Tibial nerve (tissue), 4 donors: Measurements from ENCODE around the gene PFKFB3. TPM values are rescaled to one million over a fixed set of nuclear protein-coding genes. Genes with fewer than 3 reads are reported as not detected.

Source experiments
- DNase-seq, 2 donors: peaks; one replicate each; pipeline ENCODE4 v3.0.0-alpha.2; 2019; ENCODE audit warnings: low spot score in 2 of 2
- H3K27ac ChIP-seq, 4 donors: fragments of 200-600 bp; sonication (generic) in 3 of 4; one replicate each; pipeline ENCODE4 v1.5.1; 2017 to 2019; ENCODE audit warnings: mild to moderate bottlenecking in 1 of 4
- H3K27me3 ChIP-seq, 2 donors: fragments of 200-600 bp; sonication (generic) in 1 of 2; one replicate each; pipeline versions ENCODE4 v1.5.1 to v1.6.0; 2017 to 2019
- H3K36me3 ChIP-seq, 3 donors: fragments of 200-600 bp; sonication (generic); one replicate each; pipeline ENCODE4 v1.5.1; 2018 to 2019
- H3K4me1 ChIP-seq, 4 donors: fragments of 200-600 bp; sonication (generic) in 3 of 4; one replicate each; pipeline ENCODE4 v1.5.1; 2017 to 2019
- H3K4me3 ChIP-seq, 4 donors: fragments of 200-600 bp; sonication (generic) in 3 of 4; one replicate each; pipeline ENCODE4 v1.5.1; 2017 to 2019; ENCODE audit warnings: mild to moderate bottlenecking in 1 of 4, moderate library complexity in 1 of 4
- H3K9me3 ChIP-seq, 4 donors: fragments of 200-600 bp; sonication (generic) in 3 of 4; one replicate each; pipeline ENCODE4 v1.5.1; 2017 to 2019
- EP300 ChIP-seq, 2 donors: sonication (generic); formaldehyde crosslinking; IDR thresholded peaks; one replicate each; pipeline ENCODE4 v1.6.1; 2017; ENCODE audit warnings: antibody characterized with exemption in 2 of 2, mild to moderate bottlenecking in 1 of 2
- POLR2A ChIP-seq, 2 donors: fragments of 450-650 bp; IDR thresholded peaks; one replicate each; pipeline ENCODE4 v1.6.1; 2017; ENCODE audit warnings: antibody characterized with exemption in 2 of 2, mild to moderate bottlenecking in 2 of 2, moderate library complexity in 2 of 2
- WGBS, 2 donors: methylation state at CpG; one replicate each; pipeline ENCODE4 v1.1.5; 2018; 5-methylcytosine and 5-hydroxymethylcytosine counted together
- total RNA-seq, 4 donors: library from RNA; depleted of rRNA; stranded (reverse); fragments of >200 nt; gene quantifications; one replicate each; pipeline ENCODE4 v1.1.0, GENCODE V29; 2016
- TF ChIP-seq, protein P1 (sequence below), 5 experiments: fragments of 200-600 bp in 3 of 5; fragments of 450-650 bp in 2 of 5; sonication (generic) in 3 of 5; IDR thresholded peaks; one replicate each; pipeline ENCODE4 v1.5.1; 2016 to 2019; ENCODE audit warnings: antibody characterized with exemption in 5 of 5, mild to moderate bottlenecking in 3 of 5, moderate library complexity in 2 of 5

The PFKFB3 gene
- total RNA-seq, 4 donors from 2014 or later: 72.0 to 183 (median 98.7) TPM

DNA sequence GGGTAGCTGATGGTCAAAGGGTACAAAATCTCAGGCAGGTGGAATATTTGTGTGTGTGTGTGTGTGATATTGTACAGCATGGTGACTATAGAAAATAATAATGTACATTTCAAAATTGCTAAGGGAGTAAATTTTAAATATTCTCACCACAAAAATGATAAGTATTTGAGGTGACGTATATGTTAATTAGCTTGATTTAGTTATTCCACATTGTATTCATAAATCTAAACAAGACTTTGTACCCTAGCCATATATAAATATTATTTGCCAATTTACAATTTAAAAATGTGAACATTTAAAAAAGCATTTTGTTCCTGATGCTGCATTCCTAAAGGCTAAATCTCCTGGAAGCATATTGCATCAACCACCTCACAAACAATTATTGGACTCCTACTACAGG, 47.0 kb downstream of the PFKFB3 start:
- WGBS, 2 donors: 98% methylated on average over 1 of the region's 1 CpG
- DNase-seq: no peak
- Histone ChIP-seq H3K4me3 (no peak overlapping the region), H3K27me3 (no peaks in the 10 kb centered on the region), H3K4me1 (peaks cover 0 to 27% (median 2%) of the 10 kb centered on the region in 4 donors), H3K9me3 (no peaks in the 10 kb centered on the region), H3K27ac (no peak overlapping the region), H3K36me3 (no peaks in the 10 kb centered on the region)
- TF ChIP-seq POLR2A (IDR thresholded peaks at IDR 0.05) (no peak), EP300 (IDR thresholded peaks at IDR 0.05) (no peak)
- TF ChIP-seq, protein P1, sequence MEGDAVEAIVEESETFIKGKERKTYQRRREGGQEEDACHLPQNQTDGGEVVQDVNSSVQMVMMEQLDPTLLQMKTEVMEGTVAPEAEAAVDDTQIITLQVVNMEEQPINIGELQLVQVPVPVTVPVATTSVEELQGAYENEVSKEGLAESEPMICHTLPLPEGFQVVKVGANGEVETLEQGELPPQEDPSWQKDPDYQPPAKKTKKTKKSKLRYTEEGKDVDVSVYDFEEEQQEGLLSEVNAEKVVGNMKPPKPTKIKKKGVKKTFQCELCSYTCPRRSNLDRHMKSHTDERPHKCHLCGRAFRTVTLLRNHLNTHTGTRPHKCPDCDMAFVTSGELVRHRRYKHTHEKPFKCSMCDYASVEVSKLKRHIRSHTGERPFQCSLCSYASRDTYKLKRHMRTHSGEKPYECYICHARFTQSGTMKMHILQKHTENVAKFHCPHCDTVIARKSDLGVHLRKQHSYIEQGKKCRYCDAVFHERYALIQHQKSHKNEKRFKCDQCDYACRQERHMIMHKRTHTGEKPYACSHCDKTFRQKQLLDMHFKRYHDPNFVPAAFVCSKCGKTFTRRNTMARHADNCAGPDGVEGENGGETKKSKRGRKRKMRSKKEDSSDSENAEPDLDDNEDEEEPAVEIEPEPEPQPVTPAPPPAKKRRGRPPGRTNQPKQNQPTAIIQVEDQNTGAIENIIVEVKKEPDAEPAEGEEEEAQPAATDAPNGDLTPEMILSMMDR (IDR thresholded peaks at IDR 0.05): no peak

DNA sequence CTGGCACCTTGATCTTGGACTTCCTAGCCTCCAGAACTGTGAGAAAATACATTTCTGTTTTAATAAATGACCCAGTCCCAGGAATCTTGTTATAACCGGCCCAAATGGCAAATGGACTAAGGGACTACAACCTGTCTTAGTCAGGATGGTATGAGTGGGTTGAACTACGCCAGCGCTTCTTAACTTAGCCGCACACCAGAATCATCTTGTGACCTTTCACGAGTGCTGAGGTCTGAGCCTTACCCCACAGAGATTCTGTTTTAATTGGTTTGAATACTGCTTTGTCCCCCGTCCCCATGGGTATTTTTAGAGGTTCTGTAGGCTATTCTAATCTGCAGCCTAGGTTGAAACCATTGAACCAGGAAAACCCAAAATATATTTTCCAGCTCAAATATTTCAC, 48.0 kb downstream of the PFKFB3 start:
- Histone ChIP-seq H3K27me3 (no peaks in the 10 kb centered on the region), H3K36me3 (no peaks in the 10 kb centered on the region), H3K9me3 (no peaks in the 10 kb centered on the region), H3K4me3 (no peak overlapping the region), H3K27ac (no peak overlapping the region), H3K4me1 (peaks cover 0 to 23% (median 2%) of the 10 kb centered on the region in 4 donors)
- TF ChIP-seq POLR2A (IDR thresholded peaks at IDR 0.05): no peak
- TF ChIP-seq, protein P1 (IDR thresholded peaks at IDR 0.05): no peak
- no peak for TF ChIP-seq EP300 (IDR thresholded peaks at IDR 0.05)
- WGBS, 2 donors: 80 to 84% methylated on average over 6 of the region's 6 CpGs
- DNase-seq: no peak

DNA sequence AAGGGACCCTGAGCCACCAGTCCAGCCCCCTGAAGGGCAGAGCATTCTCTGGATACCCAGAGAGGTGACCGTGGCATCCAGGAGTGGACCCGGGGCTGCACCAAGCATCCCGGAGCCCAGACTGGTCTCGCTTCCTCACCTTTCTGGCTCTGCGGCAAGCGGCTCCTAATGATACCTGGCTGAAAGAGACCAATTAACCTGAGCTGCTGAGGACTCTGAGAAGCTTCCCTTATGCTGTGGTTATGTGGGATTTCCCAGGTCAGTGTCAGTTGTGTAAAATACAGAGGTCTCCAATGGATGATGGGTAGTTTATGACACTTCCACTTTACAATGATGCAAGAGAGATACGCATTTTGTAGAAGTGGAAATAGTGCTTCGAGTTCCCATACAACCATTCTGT, 51.5 kb downstream of the PFKFB3 start:
- Histone ChIP-seq H3K9me3 (no peaks in the 10 kb centered on the region), H3K27ac (no peak overlapping the region), H3K4me3 (no peak overlapping the region), H3K4me1 (no peaks in the 10 kb centered on the region), H3K36me3 (no peaks in the 10 kb centered on the region), H3K27me3 (no peaks in the 10 kb centered on the region)
- TF ChIP-seq, protein P1 (IDR thresholded peaks at IDR 0.05): no peak
- TF ChIP-seq EP300 (IDR thresholded peaks at IDR 0.05): no peak
- no peak for TF ChIP-seq POLR2A (IDR thresholded peaks at IDR 0.05)
- 93 to 99% methylated on average over 8 of the region's 8 CpGs for WGBS, 2 donors
- no peak for DNase-seq

DNA sequence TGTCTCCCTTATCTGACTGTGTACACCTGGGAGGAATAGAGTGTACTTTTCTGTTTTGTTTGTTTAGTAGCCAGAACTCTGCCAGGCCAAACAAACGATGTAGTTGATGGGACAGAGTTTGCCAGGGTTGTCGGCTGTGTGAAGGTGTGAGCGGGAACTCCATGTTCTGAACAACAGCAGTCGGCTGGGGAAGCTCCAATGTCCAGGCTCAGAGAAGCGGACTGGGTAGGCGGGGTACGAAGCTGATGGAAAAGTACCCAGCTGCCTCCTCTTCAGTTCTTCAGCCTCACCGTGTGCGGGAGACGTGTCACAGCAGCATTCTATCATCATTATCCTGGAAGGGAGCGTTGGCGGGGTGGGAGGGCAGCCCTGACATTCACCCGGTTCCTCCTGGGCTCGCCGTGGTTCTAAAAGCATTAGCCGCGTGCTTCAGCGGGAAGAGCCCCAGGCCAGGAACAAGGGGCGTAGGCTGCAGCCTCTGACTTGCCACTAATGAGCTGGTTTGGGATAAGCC, 52.9 kb downstream of the PFKFB3 start:
- H3K4me3 ChIP-seq: no peak overlapping the region
- H3K4me1 ChIP-seq: no peaks in the 10 kb centered on the region
- H3K27ac ChIP-seq: no peak overlapping the region
- TF ChIP-seq POLR2A (IDR thresholded peaks at IDR 0.05): no peak
- no peak for TF ChIP-seq EP300 (IDR thresholded peaks at IDR 0.05)
- TF ChIP-seq, protein P1 (IDR thresholded peaks at IDR 0.05): no peak
- no peak for DNase-seq
- no peaks in the 10 kb centered on the region for H3K9me3 ChIP-seq
- H3K27me3 ChIP-seq: no peaks in the 10 kb centered on the region
- H3K36me3 ChIP-seq: no peaks in the 10 kb centered on the region
- 80 to 88% methylated on average over 19 of the region's 19 CpGs for WGBS, 2 donors

DNA sequence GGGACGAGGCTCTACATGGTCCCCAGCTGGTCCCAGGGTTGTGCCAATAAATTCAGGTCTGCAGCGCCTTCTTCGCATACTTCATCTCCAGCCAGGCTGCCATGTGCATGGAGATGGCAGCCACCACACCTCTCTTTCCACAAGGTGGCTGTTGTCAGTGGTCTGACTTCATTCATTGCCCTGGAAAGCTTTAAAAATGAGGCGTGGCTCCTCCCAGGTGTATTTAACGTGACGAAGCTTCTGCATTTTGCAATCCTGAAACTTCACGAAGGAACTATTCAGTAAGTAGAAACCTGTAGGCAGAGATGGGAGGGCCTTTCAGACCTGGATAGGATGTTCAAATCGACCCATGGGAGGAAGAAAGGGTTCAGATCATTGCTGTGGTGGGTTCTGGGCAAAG, 53.7 kb downstream of the PFKFB3 start:
- no peaks in the 10 kb centered on the region for H3K9me3 ChIP-seq
- H3K4me1 ChIP-seq: no peaks in the 10 kb centered on the region
- TF ChIP-seq EP300 (IDR thresholded peaks at IDR 0.05) (no peak), POLR2A (IDR thresholded peaks at IDR 0.05) (no peak)
- TF ChIP-seq, protein P1 (IDR thresholded peaks at IDR 0.05): no peak
- H3K27me3 ChIP-seq: no peaks in the 10 kb centered on the region
- H3K36me3 ChIP-seq: no peaks in the 10 kb centered on the region
- H3K4me3 ChIP-seq: no peak overlapping the region
- no peak for DNase-seq
- no peak overlapping the region for H3K27ac ChIP-seq
- WGBS, 2 donors: 90 to 93% methylated on average over 8 of the region's 8 CpGs
